Activated gamma-delta T cell treated with Interleukin-2 at 50 U/mL for 16 hours (primary cell): ENCODE measurements around the gene ADAT3.
"Not testable (repeated sequence)": the region's sequence is repeated elsewhere in the genome, so short reads cannot be mapped to it uniquely, and the experiment has no call there.

ENCODE experiments used
- DNase-seq: peaks from one replicate; pipeline ENCODE4 v3.0.0-alpha.2; 2020

The ADAT3 gene

GRCh38 chr19:1884291-1884718, 20.9 kb upstream of the ADAT3 start:
- peak; percentile 62 for DNase-seq

DNA sequence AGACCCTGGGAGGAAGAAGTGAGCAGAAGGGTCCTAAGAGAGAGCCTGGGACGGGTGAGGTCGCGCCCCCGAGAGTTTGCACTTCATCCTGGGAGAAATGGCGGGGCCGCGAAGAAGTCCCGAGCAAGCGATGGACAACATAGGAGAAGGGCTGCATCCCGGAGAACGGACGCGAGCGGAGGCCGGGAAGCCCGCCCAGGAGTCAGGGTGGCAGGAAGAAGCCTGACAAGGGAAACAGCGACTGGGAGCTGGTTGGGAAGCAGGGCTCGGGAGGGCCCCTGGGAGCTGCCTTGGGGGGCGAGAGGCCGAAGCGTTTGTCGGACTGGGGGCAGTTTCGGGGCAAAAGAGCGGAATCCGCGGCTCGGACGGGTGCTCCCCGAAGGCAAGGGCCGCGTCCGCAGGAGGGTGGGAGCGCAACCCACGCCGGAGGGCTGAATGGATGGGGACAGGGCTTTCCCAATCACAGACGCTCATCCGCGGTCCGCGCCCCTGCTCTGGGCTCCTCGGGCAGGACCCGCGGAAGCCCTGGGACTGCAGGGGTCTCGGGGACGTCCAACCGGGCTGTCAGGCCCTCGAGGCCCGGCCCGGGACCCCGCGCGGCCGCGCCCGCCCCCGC, 20.4 kb upstream of the ADAT3 start:
- no peak for DNase-seq

- DNase-seq, result peak; percentile 95
Observed at GRCh38 chr19:1885398-1886119, 19.6 kb upstream of the ADAT3 start, which contains the start of gene ABHD17A. Gene ABHD17A, minus strand, starts transcription at chr19:1885496. Its CDS starts 3,930 bp downstream, at chr19:1881566.

DNA sequence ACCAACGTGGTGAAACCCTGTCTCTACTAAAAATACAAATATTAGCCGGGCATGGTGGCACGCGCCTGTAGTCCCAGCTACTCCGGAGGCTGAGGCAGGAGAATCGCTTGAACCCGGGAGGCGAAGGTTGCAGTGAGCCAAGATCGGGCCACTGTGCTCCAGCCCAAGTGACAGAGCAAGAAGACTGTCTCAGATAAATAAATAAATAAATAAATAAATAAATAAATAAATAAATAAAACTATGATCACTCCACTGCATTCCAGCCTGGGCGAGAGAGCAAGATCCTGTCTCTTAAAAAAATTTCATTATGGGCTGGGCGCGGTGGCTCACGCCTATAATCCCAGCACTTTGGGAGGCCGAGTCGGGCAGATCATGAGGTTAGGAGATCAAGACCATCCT, 18.8 kb upstream of the ADAT3 start:
- not testable (repeated sequence) for DNase-seq

GRCh38 chr19:1888385-1888784, 16.8 kb upstream of the ADAT3 start:
- DNase-seq, result no peak

DNA sequence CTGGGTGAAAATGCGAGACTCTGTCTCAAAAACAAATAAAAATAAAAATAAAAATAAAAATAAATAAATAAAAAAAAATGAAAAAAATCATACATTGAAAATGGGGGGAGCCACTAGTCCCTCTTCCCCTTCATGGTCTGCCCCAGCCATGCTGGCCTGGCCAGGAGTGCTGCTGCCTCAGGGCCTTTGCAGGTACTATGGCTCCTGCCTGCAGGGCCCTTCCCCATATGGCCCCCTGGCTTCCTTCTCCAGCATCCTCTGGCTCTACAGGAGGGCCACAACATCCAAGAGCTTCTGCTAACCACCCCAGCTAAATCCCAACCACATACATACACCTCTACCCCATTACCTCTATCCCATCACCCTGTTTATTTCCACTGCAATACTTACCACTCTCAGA, 15.3 kb upstream of the ADAT3 start:
- no peak for DNase-seq

DNA sequence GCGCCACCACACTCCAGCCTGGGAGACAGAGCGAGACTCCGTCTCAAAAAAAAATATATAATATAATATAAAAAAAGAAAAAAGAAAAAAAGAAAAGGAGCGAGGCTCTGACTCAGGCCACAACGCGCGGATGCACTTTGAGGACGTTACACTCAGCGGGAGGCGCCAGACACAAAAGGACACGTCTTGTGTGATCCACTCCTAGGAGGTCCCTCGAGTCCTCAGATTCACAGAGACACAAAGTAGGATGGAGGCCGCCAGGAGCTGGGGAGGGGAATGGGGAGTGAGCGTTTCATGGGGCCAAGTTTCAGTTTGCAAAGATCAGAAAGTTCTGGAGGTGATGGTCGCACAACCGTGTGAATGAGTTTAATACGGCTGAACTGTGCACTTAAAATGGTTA, 11.4 kb upstream of the ADAT3 start:
- no peak for DNase-seq

DNA sequence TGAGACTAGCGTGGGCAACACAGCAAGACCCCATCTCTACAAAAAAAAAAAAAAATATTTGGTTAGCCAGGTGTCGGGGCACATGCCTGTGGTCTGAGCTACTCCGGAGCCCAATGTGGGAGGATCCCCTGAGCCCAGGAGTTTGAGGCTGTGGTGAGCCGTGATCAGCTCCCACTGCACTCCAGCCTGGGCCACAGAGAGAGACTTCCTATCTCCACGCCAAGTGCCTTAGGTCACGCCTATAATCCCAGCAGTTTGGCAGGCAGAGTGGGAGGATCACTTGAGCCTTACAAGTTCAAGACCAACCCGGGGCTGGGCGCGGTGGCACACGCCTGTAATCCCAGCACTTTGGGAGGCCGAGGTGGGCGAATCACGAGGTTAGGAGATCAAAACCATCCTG, 8.7 kb upstream of the ADAT3 start:
- no peak for DNase-seq

GRCh38 chr19:1901940-1902404, 3.2 kb upstream of the ADAT3 start:
- no peak for DNase-seq

- no peak for DNase-seq
Observed at GRCh38 chr19:1902923-1903322, 2.3 kb upstream of the ADAT3 start.

- no peak for DNase-seq
Observed at GRCh38 chr19:1904860-1905109, 414 bp upstream of the ADAT3 start.

- no peak for DNase-seq
Observed at GRCh38 chr19:1905863-1906375, 720 bp downstream of the ADAT3 start.

DNA sequence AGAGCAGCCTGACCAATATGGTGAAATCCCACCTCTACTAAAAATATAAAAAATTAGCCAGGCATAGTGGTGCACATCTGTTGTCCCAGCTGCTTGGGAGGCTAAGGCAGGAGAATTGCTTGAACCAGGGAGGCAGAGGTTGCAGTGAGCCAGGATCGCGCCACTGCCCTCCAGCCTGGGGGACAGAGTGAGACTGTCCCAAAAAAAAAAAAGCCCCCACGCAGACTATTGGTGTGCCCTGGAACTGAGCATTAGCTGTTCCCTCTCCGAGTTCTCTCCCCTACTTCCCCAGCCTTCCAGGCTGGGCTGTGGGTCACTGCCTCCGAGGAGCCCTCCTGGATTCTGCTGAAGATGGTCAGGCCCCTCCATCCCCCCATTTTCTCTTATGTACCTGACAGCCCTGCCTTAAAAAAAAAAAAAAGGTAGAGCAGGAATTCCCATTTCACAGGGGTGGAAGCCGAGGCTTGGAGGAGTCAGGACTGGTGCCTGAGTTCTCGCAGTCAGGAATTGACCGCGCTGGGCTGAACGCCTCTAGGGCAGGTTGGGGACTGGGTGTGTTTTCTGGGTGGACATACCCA, 1.9 kb downstream of the ADAT3 start:
- DNase-seq, result no peak

- DNase-seq, result no peak
Observed at GRCh38 chr19:1907563-1908363, 2.6 kb downstream of the ADAT3 start.

GRCh38 chr19:1908364-1908678, 3.1 kb downstream of the ADAT3 start:
- no peak for DNase-seq

DNA sequence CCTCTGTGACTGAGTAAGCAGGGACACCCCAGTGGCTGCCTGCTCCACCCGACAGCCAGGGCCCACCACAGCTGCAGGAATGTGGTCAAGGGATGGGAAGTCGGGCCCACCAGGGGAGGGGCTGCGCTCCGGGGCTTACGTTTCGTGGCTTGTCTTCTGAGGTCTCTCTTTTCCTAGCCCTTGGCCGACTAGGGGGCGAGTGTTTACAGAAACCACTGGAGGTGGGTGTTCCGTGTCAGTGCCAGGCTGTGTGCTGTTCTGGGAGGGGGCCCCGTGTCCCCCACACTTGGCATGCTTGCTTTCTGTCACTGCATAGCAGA, 4.5 kb downstream of the ADAT3 start:
- no peak for DNase-seq

DNA sequence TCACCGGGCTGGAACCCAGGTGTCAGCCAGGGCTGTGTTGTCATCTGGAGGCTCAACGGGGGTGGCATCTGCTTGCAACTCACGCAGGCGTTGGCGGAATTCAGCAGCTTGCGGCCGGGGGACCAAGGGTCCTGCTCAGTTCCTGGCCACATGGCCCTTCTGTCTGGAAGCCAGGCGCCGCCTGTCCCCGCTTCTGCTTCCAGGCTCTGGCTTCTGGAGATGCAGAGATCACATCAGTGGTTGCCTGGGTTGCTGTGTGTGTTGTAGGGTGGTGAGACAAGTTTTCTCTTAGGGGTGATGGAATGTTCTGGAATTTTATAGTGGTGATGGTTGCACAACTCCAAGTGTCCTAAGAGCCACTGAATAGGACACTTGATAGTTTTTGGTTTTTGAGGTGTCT, 5.0 kb downstream of the ADAT3 start:
- DNase-seq, result no peak

DNA sequence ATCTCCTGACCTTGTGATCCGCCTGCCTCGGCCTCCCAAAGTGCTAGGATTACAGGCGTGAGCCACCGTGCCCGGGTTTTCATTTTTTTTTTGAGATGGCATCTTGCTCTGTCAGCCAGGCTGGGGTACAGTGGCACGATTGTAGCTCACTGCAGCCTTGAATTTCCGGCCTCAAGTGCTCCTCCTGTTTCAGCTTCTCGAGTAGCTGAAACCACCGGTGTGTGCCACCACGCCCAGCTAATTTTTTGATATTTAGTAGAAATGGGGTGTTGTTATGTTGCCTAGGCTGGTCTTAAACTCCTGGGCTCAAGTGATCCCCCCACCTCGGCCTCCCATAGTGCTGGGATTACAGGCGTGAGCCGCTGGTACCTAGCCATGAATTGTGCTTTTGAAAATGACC, 5.9 kb downstream of the ADAT3 start:
- peak; percentile 46 for DNase-seq

DNA sequence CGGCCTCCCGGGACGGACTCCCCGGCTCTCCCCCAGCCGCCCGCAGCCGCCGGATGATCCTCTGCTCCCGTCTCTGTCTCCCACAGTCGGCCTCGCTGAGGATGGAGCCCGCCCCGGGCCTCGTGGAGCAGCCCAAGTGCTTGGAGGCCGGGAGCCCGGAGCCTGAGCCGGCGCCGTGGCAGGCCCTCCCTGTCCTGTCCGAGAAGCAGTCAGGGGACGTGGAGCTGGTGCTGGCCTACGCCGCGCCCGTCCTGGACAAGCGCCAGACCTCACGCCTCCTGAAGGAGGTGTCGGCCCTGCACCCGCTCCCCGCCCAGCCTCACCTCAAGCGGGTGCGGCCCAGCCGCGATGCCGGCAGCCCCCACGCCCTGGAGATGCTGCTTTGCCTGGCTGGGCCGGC, 6.8 kb downstream of the ADAT3 start:
- DNase-seq, result no peak

GRCh38 chr19:1912760-1913505, 7.7 kb downstream of the ADAT3 start:
- no peak for DNase-seq

- no peak for DNase-seq
Observed at GRCh38 chr19:1913781-1914577, 8.8 kb downstream of the ADAT3 start.

GRCh38 chr19:1914826-1915341, 9.7 kb downstream of the ADAT3 start:
- DNase-seq, result no peak
